GM23338 (cell line): ENCODE results near the gene FRMD4A.

ENCODE experiments used
- CREB1 ChIP-seq: fragments of 250-450 bp; sonication (Bioruptor Pico); IDR thresholded peaks from 2 replicates; pipeline ENCODE4 v1.5.0; 2020; ENCODE audit warnings: low read depth, mild to moderate bottlenecking, moderate library complexity
- CTCF ChIP-seq, 2 experiments: fragments of 200-600 bp in 1 of 2; sonication (generic) in 1 of 2; conservative IDR thresholded peaks; 2 replicates each; pipeline versions ENCODE4 v1.5.1 to v1.6.1; 2016 to 2017; ENCODE audit warnings: antibody characterized with exemption in 2 of 2, low read depth in 2 of 2, mild to moderate bottlenecking in 2 of 2, moderate library complexity in 1 of 2
- EZH2 ChIP-seq: fragments of 200-600 bp; sonication (generic); IDR thresholded peaks from one replicate; pipeline ENCODE4 v1.8.0; 2017; ENCODE audit warnings: antibody characterized with exemption, mild to moderate bottlenecking, low read depth; ENCODE audit not compliant: unreplicated experiment
- EZH2phosphoT487 ChIP-seq: fragments of 200-600 bp; sonication (generic); IDR thresholded peaks from one replicate; pipeline ENCODE4 v1.8.1; 2018; ENCODE audit warnings: antibody characterized with exemption; ENCODE audit not compliant: unreplicated experiment
- JUNB ChIP-seq: IDR thresholded peaks from one replicate; pipeline ENCODE4 v1.6.1; 2016; ENCODE audit warnings: antibody characterized with exemption; ENCODE audit not compliant: unreplicated experiment
- NANOG ChIP-seq: IDR thresholded peaks from 2 replicates; pipeline ENCODE4 v1.6.1; 2016; ENCODE audit warnings: antibody characterized with exemption, borderline replicate concordance
- POLR2AphosphoS5 ChIP-seq: IDR thresholded peaks from 2 replicates; pipeline ENCODE4 v1.6.1; 2016; ENCODE audit warnings: antibody characterized with exemption, low read depth
- STAT1 ChIP-seq: IDR thresholded peaks from one replicate; pipeline ENCODE4 v1.6.1; 2016; ENCODE audit warnings: antibody characterized with exemption; ENCODE audit not compliant: unreplicated experiment
- ZNF114 ChIP-seq: fragments of 250-450 bp; sonication (Bioruptor Pico); IDR thresholded peaks from 2 replicates; pipeline ENCODE4 v1.5.0; 2020; ENCODE audit warnings: mild to moderate bottlenecking, moderate library complexity
- TF ChIP-seq, protein P1 (sequence below): IDR thresholded peaks from one replicate; pipeline ENCODE4 v1.6.1; 2018; ENCODE audit warnings: antibody characterized with exemption; ENCODE audit not compliant: unreplicated experiment
- TF ChIP-seq, protein P2 (sequence below): IDR thresholded peaks from 2 replicates; pipeline ENCODE4 v1.6.1; 2016; ENCODE audit warnings: antibody characterized with exemption

GRCh38 chr10:14311206-14311957 lies 19.3 kb downstream of the FRMD4A start:
- TF ChIP-seq CTCF (conservative IDR thresholded peaks at IDR 0.05; ENCODE audit: low read depth in 2 of 2) = no peak
- no peak for TF ChIP-seq EZH2
- no peak for TF ChIP-seq POLR2AphosphoS5
- TF ChIP-seq, protein P1, sequence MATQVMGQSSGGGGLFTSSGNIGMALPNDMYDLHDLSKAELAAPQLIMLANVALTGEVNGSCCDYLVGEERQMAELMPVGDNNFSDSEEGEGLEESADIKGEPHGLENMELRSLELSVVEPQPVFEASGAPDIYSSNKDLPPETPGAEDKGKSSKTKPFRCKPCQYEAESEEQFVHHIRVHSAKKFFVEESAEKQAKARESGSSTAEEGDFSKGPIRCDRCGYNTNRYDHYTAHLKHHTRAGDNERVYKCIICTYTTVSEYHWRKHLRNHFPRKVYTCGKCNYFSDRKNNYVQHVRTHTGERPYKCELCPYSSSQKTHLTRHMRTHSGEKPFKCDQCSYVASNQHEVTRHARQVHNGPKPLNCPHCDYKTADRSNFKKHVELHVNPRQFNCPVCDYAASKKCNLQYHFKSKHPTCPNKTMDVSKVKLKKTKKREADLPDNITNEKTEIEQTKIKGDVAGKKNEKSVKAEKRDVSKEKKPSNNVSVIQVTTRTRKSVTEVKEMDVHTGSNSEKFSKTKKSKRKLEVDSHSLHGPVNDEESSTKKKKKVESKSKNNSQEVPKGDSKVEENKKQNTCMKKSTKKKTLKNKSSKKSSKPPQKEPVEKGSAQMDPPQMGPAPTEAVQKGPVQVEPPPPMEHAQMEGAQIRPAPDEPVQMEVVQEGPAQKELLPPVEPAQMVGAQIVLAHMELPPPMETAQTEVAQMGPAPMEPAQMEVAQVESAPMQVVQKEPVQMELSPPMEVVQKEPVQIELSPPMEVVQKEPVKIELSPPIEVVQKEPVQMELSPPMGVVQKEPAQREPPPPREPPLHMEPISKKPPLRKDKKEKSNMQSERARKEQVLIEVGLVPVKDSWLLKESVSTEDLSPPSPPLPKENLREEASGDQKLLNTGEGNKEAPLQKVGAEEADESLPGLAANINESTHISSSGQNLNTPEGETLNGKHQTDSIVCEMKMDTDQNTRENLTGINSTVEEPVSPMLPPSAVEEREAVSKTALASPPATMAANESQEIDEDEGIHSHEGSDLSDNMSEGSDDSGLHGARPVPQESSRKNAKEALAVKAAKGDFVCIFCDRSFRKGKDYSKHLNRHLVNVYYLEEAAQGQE = no peak
- TF ChIP-seq CREB1 (CRISPR knock-in tag) = no peak
- TF ChIP-seq JUNB = no peak
- TF ChIP-seq, protein P2, sequence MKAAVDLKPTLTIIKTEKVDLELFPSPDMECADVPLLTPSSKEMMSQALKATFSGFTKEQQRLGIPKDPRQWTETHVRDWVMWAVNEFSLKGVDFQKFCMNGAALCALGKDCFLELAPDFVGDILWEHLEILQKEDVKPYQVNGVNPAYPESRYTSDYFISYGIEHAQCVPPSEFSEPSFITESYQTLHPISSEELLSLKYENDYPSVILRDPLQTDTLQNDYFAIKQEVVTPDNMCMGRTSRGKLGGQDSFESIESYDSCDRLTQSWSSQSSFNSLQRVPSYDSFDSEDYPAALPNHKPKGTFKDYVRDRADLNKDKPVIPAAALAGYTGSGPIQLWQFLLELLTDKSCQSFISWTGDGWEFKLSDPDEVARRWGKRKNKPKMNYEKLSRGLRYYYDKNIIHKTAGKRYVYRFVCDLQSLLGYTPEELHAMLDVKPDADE = no peak
- TF ChIP-seq EZH2phosphoT487 = no peak
- TF ChIP-seq STAT1 = no peak
- TF ChIP-seq ZNF114 = no peak
- TF ChIP-seq NANOG = no peak
